Measurements from ENCODE around the gene OR4C5.
"Not testable (repeated sequence)": the region's sequence is repeated elsewhere in the genome, so short reads cannot be mapped to it uniquely, and the experiment has no call there.

The OR4C5 gene

DNA sequence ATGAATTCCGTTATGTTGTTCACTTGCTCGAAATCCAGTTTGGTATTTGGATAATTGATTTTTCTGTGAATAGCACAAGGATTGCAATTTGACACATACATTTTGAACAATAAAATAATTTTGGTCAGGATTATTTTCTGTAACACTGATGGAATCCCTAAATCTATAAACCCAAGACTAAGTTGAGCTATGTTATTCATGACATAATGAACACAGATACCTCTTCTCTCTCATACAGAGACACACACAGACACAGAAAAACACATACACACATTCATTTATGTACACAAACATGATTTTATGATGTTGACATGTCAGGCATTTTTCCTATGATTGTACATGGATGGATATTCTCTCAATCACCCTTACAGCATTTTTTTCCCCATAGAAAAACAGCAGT lies at the start of gene OR4C5:
OR4C5 (minus strand) TSS at position 101 of the 400 bp plus-strand sequence; CDS start at position 101, 0 bp downstream.
- no peak for DNase-seq (ENCODE audit: low read depth)

DNA sequence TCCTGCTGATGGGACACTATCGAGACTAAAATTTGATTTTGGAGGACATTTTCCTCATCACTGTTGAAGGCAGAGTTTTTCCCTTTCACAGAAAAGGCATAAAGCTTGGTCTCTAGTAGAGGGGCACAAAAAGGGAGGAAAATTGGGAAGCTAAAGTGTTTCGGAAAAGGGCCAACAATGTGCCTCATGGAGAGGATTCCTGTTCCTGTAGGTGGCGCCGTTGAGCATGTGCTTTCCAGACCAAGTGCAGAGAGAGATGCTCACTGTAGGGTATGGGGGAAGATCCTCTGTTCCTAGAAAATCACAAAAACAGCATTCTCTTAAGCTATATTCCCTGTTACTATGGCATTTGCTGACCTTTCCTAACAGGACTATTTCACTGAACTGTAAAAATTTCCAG lies 18.4 kb upstream of the OR4C5 start:
- no peak for DNase-seq (ENCODE audit: low read depth)

DNA sequence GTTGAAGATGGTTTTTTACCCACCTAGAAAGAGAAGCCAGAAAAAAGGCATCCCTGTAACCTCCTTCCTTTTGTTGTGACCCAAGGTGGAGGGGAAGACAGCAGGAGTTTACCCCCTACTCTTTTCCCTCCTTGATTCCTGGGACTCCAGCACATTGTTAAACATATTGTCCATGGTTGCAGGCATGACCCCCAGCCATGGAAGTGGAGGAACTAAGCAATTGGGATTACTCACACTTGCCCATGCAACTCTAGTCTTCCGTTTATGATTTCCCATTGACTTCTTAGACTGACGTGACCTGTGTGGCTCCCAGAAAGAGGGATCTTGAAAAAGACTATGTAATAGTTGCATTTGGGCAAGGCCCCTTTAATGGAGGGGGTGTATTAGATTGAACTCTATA lies 17.9 kb upstream of the OR4C5 start:
- DNase-seq (ENCODE audit: low read depth), result not testable (repeated sequence)

DNA sequence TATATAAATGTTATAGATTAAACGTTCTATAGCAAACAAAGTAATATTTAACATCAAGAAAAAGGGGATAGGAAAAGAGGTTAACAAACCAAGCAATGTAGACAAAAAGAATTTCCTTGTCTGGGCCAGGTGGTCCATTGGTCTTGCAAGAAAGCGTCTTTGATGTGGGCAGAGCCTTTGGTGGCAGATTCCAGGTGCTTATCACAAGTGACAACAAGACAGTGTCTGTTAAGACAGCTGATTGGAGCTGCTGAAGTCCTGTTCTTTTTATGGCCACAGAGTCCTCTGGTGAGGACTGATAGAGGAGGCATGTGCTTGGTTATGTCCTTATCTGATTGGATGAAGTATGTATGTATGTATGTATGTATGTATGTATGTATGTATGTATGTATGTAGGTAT lies 5.0 kb downstream of the OR4C5 start:
- not testable (repeated sequence) for DNase-seq (ENCODE audit: low read depth)

DNA sequence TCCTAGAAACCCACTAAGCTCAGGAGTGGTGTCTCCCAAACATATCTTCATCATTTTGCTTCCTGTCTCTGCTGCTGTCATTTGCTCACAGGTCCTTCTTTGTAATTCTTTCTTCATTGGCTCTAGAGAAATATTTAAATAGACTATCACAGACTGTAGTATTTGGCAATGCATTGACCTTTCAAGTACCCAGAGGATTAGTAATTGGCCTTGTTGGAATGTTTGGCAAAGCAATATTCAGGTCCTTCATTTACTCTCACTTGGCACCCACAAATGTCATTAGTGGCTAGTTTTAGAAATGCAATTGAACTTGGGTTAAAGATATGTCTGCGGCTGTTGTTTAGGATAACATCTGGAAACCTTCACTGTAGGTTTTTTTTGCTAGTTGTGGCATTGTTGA lies 11.6 kb downstream of the OR4C5 start:
- DNase-seq (ENCODE audit: low read depth), result no peak

DNA sequence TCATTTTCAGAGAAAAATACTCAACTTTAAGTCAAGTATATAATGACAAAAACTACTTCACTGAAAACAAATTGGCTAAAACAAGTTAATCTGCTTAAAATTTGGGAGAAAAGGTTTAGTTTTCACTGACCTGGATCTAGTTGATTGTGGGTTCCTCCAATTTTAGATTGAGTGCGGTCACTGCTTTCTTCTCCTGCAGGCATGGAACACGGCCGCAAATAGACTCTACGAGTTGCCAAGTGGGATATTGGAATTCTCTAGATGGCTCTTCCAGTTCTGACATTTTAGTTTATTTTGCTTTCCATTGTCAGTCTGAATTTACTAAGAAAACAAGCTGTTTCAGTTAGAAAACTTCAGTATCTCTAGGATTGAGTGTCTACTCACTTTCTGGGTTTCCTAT lies 12.3 kb downstream of the OR4C5 start:
- DNase-seq (ENCODE audit: low read depth), result no peak

DNA sequence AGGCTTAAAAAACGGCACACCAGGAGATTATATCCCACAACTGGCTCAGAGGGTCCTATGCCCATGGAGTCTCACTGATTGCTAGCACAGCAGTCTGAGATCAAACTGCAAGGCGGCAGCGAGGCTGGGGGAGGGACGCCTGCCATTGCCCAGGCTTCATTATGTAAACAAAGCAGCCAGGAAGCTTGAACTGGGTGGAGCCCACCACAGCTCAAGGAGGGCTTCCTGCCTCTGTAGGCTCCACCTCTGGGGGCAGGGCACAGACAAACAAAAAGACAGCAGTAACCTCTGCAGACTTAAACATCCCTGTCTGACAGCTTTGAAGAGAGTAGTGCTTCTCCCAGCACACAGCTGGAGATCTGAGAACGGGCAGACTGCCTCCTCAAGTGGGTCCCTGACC lies 20.0 kb downstream of the OR4C5 start:
- DNase-seq (ENCODE audit: low read depth), result not testable (repeated sequence)

DNA sequence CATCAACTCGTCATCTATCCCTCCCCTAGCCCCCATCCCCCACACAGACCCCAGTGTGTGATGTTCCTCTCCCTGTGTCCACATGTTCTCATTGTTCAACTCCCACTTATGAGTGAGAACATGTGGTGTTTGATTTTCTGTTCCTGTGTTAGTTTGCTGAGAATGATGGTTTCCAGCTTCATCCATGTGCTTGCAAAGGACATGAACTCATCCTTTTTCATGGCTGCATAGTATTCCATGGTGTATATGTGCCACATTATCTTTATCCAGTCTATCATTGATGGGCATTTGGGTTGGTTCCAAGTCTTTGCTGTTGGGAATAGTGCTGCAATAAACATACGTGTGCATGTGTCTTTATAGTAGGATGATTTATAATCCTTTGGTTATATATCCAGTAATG lies 23.8 kb downstream of the OR4C5 start:
- DNase-seq (ENCODE audit: low read depth), result not testable (repeated sequence)

DNA sequence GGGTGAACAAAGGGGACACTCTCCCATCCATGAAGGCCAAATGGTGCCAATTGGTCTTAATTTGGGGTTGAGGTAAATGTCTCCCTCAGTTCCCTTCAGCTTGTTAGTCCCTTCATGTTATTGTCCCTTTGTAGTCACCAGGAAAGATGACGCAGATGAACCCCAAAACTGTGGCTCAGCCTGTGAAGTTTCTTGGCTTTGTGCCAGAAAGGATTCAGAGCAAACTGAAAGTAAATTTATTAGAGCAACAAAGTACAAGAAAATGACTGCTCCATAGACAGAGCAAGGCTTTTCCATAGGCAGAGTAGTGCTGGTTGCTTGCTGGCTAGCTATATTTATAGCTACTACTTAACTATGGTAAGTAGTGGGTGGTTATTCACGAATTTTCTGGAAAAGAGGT lies 24.8 kb downstream of the OR4C5 start:
- DNase-seq (ENCODE audit: low read depth), result no peak

DNA sequence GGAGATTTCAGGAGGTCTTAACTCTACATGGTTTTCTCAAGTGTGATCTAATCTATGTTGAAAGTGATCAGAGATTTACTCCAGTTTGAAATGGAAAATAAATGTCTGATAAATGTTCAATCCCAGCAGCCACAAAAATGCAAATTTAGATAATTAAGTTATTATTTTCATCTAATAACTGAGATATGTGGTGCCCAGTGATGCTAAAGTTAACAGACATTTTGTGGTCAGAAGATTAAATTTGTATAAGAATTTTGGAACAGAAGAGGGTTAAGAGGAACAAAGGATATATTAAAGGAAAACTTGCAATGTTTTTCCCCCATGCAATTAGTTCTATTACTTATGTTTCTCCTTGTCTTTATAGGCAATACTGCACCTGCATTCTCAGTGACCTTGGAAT lies 41.6 kb downstream of the OR4C5 start, which contains the start of gene OR4C3:
OR4C3 (plus strand) TSS at position 301 of the 400 bp plus-strand sequence. CDS start 102 bp downstream, outside the sequence.
- DNase-seq (ENCODE audit: low read depth), result not testable (repeated sequence)

DNA sequence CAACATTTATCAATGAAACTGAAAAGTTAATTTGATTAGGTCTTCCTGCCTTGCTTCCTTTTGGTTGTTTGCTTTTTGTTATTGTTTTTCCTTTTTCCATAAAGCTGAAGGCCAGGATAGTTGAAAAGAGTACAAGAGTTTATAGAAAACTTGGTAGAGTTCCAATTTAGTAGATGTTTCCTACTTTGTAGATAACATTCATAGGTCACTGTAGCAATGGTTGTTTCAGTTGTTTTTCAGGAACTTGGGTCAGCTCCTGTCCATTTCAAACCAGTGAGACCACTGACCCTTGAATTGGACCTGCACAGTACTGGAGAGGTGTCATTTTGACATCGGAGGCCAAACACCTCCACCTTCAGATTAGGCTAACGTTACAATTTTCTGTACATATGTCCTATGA lies 46.5 kb downstream of the OR4C5 start:
- DNase-seq (ENCODE audit: low read depth), result not testable (repeated sequence)
